Panc1 (cell line): ENCODE results near the gene HEATR3. TPM values are rescaled to one million over a fixed set of nuclear protein-coding genes. Genes with fewer than 3 reads are reported as not detected.

Source experiments
- ATAC-seq: fragments of 200-7000 bp; cut with Tn5 transposase; 2 replicates; pipeline ENCODE4 v1.9.1; 2020; ENCODE audit warnings: mild to moderate bottlenecking, moderate library complexity
- BruUV-seq: library from RNA; stranded (reverse); fragments of 400-500 nt; replicated peaks from 2 replicates; lab custom pipeline; 2021; lab: Mats Ljungman, UMichigan
- CTCF ChIA-PET: fragments of 300-600 bp; sonication (Branson Sonifier 250); formaldehyde crosslinking; loops from one replicate; lab custom pipeline; 2022; ENCODE audit warnings: antibody characterized with exemption; lab: Charles Lee
- POLR2A ChIA-PET: fragments of 300-600 bp; sonication (Branson Sonifier 250); formaldehyde crosslinking; loops from one replicate; lab custom pipeline; 2022; ENCODE audit warnings: antibody characterized with exemption; lab: Charles Lee
- DNase-seq: peaks from one replicate; pipeline ENCODE4 v3.0.0-alpha.2; 2010; ENCODE audit warnings: low read depth, low spot score
- H3K27ac ChIP-seq: 2 replicates; pipeline ENCODE4 v1.5.1; 2011; ENCODE audit warnings: mild to moderate bottlenecking, low read length, inconsistent platforms
- H3K27me3 ChIP-seq: fragments of 200-500 bp; sonication (Bioruptor generic); 2 replicates; pipeline ENCODE4 v1.6.0; 2014; ENCODE audit warnings: low read length, inconsistent platforms; ENCODE audit not compliant: control insufficient read depth, insufficient read depth
- H3K36me3 ChIP-seq: fragments of 200-500 bp; sonication (Bioruptor generic); 2 replicates; pipeline ENCODE4 v1.5.1; 2014; ENCODE audit warnings: inconsistent platforms, mild to moderate bottlenecking, low read length, moderate library complexity; ENCODE audit not compliant: control insufficient read depth, insufficient read depth
- H3K4me1 ChIP-seq: 2 replicates; pipeline ENCODE4 v1.5.1; 2011; ENCODE audit warnings: inconsistent platforms, mild to moderate bottlenecking, low read length, moderate library complexity; ENCODE audit not compliant: control insufficient read depth, insufficient read depth
- H3K4me3 ChIP-seq, 2 experiments: 2 replicates each; pipeline ENCODE4 v1.5.1; 2011 to 2012; ENCODE audit warnings: low read depth in 2 of 2, low read length in 2 of 2, mild to moderate bottlenecking in 2 of 2, inconsistent platforms in 1 of 2, moderate library complexity in 1 of 2
- H3K9me3 ChIP-seq: fragments of 200-500 bp; sonication (Bioruptor generic); 2 replicates; pipeline ENCODE4 v1.5.1; 2014; ENCODE audit warnings: low read depth, mild to moderate bottlenecking, inconsistent platforms, low read length, moderate library complexity; ENCODE audit not compliant: control insufficient read depth, insufficient read depth
- CTCF ChIP-seq: fragments of 450-650 bp; IDR thresholded peaks from 2 replicates; pipeline ENCODE4 v1.5.1; 2017; ENCODE audit warnings: mild to moderate bottlenecking
- POLR2AphosphoS5 ChIP-seq: IDR thresholded peaks from 2 replicates; pipeline ENCODE4 v1.6.1; 2012; ENCODE audit warnings: mild to moderate bottlenecking, low read depth, low read length, moderate library complexity
- REST ChIP-seq, 2 experiments: IDR thresholded peaks; 2 replicates each; pipeline ENCODE4 v1.6.1; 2011 to 2012; ENCODE audit warnings: low read depth in 2 of 2, control low read depth in 1 of 2, low read length in 1 of 2, mild to moderate bottlenecking in 1 of 2, moderate library complexity in 1 of 2; ENCODE audit not compliant: insufficient read depth in 1 of 2
- SIN3A ChIP-seq: IDR thresholded peaks from 2 replicates; pipeline ENCODE4 v1.6.1; 2012; ENCODE audit warnings: low read depth, mild to moderate bottlenecking, low read length, moderate library complexity, borderline replicate concordance; ENCODE audit not compliant: insufficient read depth
- TCF7L2 ChIP-seq: IDR thresholded peaks from 2 replicates; pipeline ENCODE4 v1.6.1; 2011; ENCODE audit warnings: mild to moderate bottlenecking, low read depth, low read length, inconsistent platforms
- in situ Hi-C: cut with HindIII; loops from 2 replicates; pipeline ENCODE4 v1.10.0; 2016; ENCODE audit warnings: low sequenced_read_pairs, low pct_unique_long_range_greater_than_20kb
- intact Hi-C: fragments of 100-400 bp; cut with micrococcal nuclease; formaldehyde crosslinking; loops from one replicate; pipeline ENCODE4 v1.10.0; 2022; ENCODE audit not compliant: unreplicated experiment
- total RNA-seq: library from RNA; stranded (reverse); gene quantifications from one replicate; pipeline ENCODE4 v1.2.1, GENCODE V29; 2021; ENCODE audit not compliant: unreplicated experiment

The HEATR3 gene
- total RNA-seq, 1 experiment from 2014 or later: 18.6 TPM

DNA sequence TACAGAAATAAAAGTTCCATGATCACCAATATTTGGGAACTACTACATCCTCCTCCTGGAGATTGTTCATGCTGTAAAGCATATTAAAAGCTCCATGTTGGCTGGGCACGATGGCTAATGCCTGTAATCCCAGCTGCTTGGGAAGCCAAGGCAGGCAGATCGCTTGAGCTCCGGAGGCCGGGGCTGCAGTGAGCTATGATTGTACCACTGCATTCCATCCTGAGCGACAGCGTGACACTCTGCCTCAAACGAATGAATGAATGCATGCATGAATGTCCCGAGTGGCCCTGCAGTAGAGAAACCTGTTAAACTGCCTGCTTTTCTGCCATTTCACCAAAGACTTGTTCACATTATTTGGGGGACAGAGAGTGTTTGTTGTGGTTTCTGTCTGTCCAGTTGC, 25.8 kb upstream of the HEATR3 start:
- no peak for DNase-seq
- ChIA-PET POLR2A (no interaction called here), CTCF (no interaction called here)
- Histone ChIP-seq H3K9me3 (no peaks in the 10 kb centered on the region), H3K27me3 (no peaks in the 10 kb centered on the region), H3K36me3 (no peaks in the 10 kb centered on the region), H3K4me1 (no peaks in the 10 kb centered on the region), H3K27ac (no peak overlapping the region), H3K4me3 (no peak overlapping the region)
- TF ChIP-seq POLR2AphosphoS5: no peak
- TF ChIP-seq REST (IDR thresholded peaks at IDR 0.05; ENCODE audit: insufficient read depth in 1 of 2, low read depth in 2 of 2, low read length in 1 of 2): no peak
- no peak for TF ChIP-seq TCF7L2
- TF ChIP-seq SIN3A: no peak
- no peak for TF ChIP-seq CTCF
- in situ Hi-C loops: no loop called here
- intact Hi-C loops: no loop called here
- no peak for ATAC-seq
- no TSS peak for BruUV-seq

- intact Hi-C loops (no loop called here), in situ Hi-C loops (no loop called here)
- Histone ChIP-seq H3K27me3 (no peaks in the 10 kb centered on the region), H3K36me3 (no peaks in the 10 kb centered on the region), H3K9me3 (no peaks in the 10 kb centered on the region), H3K4me1 (no peaks in the 10 kb centered on the region), H3K4me3 (no peak overlapping the region), H3K27ac (no peak overlapping the region)
- no TSS peak for BruUV-seq
- ATAC-seq: no peak
- ChIA-PET CTCF (no interaction called here), POLR2A (no interaction called here)
- DNase-seq: no peak
- TF ChIP-seq CTCF (no peak), POLR2AphosphoS5 (no peak), REST (IDR thresholded peaks at IDR 0.05; ENCODE audit: insufficient read depth in 1 of 2, low read depth in 2 of 2, low read length in 1 of 2) (no peak)
Measured at GRCh38 chr16:50040710-50041109, 25.1 kb upstream of the HEATR3 start.
